ENCODE data around the gene PDE4D.
"Not testable (repeated sequence)": the region's sequence is repeated elsewhere in the genome, so short reads cannot be mapped to it uniquely, and the experiment has no call there.

Gene PDE4D

GRCh38 chr5:59437176-59437575, 456.4 kb downstream of the PDE4D start:
- no peak for DNase-seq (ENCODE audit: low read depth in 2 of 3, low spot score in 2 of 3)

DNA sequence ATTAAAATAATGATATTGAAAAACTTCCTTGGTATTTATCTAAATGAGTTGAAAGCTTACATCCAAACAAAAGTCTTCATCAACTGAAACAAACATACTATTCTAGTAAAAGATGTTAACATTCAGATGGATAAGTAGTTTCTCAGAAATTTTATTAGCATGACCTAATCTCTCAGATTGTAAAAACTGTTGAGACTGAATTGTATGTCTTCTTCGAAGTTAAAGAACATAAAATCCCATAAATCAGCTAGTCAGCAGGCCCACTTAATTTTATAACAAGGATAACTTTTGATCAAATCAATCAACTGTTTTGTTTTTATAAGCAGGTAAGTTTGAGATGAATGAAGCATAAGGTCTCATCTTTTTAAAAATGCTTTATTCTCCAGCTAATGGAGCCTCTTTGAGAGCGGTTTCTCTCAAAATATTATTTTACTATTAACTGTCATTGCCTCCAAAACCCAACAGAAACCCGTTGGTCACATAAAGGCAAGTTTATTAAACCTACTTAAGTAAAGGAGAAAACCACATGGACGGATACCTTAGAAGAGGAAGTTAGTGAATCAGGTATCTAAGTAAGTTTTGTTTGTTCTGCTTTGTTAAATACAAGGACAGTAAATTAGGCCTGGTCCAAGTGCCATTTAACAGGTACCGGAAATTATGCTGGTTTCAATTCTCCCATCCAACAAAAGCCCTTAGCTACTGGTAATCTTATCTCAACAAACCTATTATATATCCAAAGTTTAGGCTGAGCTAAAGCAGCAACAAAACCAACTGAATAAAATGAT, 457.0 kb downstream of the PDE4D start:
- DNase-seq (ENCODE audit: low read depth in 2 of 3, low spot score in 2 of 3) = no peak

- DNase-seq (ENCODE audit: low read depth in 2 of 3, low spot score in 2 of 3) = no peak
Observed at GRCh38 chr5:59433174-59433573, 460.4 kb downstream of the PDE4D start.

DNA sequence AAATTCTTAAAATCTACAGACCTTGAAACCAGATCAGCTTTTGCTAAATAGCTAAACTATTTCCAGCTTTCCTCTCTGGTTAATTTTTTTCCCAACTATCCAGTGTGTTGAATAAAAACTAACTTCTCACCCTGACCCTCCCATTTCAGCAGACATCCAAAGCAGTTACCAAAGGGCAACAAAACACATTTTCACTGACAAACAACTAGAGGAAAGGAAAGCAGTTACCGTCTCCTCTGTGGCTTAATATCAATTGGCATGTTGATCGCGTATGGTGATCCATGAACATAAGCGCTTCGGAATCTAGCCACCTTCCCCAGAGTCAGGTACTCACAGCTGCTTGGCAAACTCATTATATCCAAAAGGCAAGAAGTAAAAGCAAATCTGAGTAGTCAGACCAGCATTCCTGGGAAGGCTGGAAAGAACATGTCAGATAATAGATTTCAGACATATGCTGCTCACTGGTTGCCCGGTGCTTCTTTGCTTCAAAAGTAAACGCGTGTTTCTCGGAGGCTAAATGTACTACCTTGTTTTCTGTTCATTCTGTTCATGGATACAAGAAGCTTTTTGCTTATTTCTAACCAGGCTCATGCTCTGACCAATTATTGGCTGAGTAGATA, 463.4 kb downstream of the PDE4D start:
- no peak for DNase-seq (ENCODE audit: low read depth in 2 of 3, low spot score in 2 of 3)

DNA sequence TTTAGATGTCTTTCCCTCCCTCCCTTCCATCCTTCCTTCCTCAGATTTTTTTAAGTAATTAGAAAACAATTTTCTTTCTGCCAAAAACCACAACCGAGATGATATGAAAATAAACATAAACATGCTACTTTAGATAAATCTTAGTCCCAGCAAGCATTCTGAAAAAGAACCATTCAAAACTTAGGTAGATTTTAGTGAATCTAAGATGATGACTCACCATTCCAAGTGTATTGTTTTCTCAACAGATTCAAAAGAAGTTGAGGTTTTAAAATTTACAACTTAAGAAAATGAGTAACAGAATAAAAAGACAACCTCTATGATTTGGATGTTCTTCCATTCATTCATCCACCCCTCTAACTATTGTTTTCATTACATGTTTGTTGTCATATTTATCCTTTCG, 465.1 kb downstream of the PDE4D start:
- no peak for DNase-seq (ENCODE audit: low read depth in 2 of 3, low spot score in 2 of 3)

DNA sequence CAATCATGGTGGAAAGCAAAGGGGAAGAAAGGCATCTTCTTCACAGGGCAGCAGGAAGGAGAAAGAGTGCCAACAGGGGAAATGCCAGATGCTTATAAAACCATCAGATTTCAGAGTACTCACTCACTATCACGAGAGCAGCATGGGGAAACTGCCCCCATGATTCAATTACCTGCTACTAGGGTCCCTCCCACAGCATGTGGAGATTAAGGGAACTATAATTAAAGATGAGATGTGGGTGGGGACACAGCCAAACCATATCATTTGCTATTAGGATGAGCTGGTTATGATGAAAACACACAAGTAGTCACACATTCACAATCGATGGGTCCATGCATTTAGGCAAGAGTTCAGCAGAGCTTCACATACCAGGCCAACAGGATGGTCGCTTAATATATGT, 469.0 kb downstream of the PDE4D start:
- no peak for DNase-seq (ENCODE audit: low read depth in 2 of 3, low spot score in 2 of 3)

- DNase-seq (ENCODE audit: low read depth in 2 of 3, low spot score in 2 of 3) = no peak
Observed at GRCh38 chr5:59423021-59423420, 470.5 kb downstream of the PDE4D start.

- DNase-seq (ENCODE audit: low read depth in 2 of 3, low spot score in 2 of 3) = no peak
Observed at GRCh38 chr5:59421986-59422941, 471.3 kb downstream of the PDE4D start.

DNA sequence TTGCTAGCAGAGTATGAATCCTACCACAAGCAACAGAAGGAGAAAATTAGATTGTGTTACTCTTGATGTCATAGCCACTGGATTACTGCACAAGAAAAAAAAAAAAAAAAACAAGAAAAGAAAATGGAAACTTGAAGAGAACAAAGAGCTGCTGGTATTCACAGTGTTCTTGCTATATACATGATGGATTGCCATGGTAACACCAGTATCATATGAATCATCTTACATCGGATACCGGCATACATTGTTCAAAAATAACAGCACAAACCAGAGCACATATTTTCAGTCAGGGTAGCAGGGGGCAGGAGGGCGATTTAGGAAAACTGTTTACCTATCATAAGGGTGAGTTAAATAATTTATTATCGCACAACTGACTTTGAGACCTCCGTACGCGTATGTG, 472.9 kb downstream of the PDE4D start:
- DNase-seq (ENCODE audit: low read depth in 2 of 3, low spot score in 2 of 3) = no peak

DNA sequence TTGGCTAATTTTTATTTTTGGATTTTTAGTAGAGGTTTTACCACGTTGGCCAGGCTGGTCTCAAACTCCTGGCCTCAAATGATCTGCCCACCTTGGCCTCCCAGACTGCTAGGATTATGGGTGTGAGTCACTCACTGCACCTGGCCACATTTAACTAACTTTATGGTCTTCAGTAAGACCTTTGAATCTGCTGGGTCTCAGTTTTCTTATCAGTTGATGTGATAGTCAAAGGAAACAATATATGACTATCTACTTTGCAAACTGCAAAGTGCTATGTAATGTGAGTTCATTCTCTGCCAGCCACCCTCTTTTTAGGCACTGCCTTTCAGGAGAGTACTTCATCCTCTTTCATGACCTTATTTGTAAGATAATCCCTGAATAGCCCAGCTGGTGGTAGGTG, 474.7 kb downstream of the PDE4D start:
- DNase-seq (ENCODE audit: low read depth in 2 of 3, low spot score in 2 of 3) = no peak

DNA sequence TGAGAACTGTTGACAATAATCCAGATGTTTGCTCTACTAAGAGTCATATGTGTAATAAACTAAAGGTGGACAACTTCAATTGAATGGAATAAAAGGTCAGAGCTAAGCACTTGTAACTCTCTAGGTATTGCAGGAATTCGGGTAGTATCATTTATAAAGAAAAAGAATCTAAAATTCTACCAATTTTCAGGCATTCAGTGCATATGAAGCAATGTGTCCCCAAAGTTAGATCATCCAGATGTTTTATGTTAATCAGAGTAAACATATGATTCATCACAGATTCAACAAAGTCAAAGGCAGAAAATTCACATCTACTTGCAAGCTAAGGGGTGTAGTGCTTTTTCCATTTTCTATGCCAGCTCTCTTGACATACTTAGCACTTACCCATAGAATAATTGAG, 477.1 kb downstream of the PDE4D start:
- no peak for DNase-seq (ENCODE audit: low read depth in 2 of 3, low spot score in 2 of 3)

GRCh38 chr5:59416026-59416425, 477.5 kb downstream of the PDE4D start:
- no peak for DNase-seq (ENCODE audit: low read depth in 2 of 3, low spot score in 2 of 3)

DNA sequence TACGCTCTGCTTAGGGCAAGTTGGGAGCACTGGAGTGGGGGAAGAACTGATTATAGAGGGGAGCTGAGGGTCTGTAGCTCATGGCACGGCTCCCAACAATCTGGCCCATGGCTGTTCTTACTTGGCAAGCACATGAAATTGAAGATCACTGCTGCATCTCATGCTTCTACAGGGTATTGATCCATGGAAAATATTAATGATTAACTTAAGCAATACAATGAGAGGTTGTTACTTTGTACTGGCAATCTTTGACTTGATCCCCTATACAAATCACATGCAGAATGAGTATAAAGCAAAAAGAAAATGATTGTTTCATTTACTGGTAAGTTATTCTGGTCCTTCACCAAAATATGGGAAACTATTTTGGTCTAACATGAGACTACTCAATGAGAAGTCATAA, 481.1 kb downstream of the PDE4D start:
- no peak for DNase-seq (ENCODE audit: low read depth in 2 of 3, low spot score in 2 of 3)

DNA sequence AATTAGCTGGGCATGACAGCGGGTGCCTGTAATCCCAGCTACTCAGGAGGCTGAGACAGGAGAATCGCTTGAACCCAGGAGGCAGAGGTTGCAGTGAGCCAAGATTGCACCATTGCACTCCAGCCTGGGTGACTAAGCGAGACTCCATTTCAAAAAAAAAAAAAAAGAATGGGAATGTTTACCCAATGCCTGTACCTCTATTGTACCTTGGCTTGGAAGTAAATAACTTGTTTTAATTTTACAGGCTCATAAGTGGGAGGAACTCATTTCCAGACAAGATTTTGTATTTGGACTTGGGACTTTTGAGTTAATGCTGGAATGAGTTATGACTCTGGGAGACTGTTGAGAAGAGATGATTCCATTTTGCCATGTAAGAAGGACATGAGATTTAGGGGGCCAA, 484.5 kb downstream of the PDE4D start:
- DNase-seq (ENCODE audit: low read depth in 2 of 3, low spot score in 2 of 3) = not testable (repeated sequence)

- DNase-seq (ENCODE audit: low read depth in 2 of 3, low spot score in 2 of 3) = no peak
Observed at GRCh38 chr5:59407967-59408366, 485.6 kb downstream of the PDE4D start.

DNA sequence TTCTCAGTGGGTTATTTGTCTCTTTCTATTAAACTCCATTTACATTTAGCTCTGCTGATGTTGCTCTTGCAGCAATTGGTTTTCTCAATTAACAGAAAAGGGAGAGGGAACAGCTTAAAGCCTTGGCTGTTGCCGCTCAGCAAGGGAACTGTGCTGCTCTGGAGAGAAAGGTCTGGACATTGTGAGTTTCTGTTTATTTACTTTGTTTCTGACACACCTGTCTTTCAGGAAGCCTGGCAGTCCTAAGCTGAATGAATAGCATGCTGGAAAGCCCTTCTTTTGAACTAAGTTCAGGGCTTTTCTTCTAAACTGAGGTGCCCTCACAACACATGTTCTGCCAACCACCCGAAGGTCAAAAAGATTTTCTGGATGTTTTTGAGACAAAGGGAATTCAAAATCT, 491.9 kb downstream of the PDE4D start:
- DNase-seq (ENCODE audit: low read depth in 2 of 3, low spot score in 2 of 3) = no peak

DNA sequence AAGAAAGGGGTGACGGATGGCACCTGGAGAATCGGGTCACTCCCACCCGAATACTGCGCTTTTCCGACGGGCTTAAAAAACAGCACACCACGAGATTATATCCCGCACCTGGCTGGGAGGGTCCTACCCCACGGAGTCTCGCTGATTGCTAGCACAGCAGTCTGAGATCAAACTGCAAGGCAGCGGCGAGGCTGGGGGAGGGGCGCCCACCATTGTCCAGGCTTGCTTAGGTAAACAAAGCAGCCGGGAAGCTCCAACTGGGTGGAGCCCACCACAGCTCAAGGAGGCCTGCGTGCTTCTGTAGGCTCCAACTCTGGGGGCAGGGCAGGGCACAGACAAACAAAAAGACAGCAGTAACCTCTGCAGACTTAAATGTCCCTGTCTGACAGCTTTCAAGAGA, 498.6 kb downstream of the PDE4D start:
- DNase-seq (ENCODE audit: low read depth in 2 of 3, low spot score in 2 of 3) = not testable (repeated sequence)

- DNase-seq (ENCODE audit: low read depth in 2 of 3, low spot score in 2 of 3) = no peak
Observed at GRCh38 chr5:59393585-59394420, 499.7 kb downstream of the PDE4D start.

GRCh38 chr5:59391576-59391975, 501.9 kb downstream of the PDE4D start:
- no peak for DNase-seq (ENCODE audit: low read depth in 2 of 3, low spot score in 2 of 3)

GRCh38 chr5:59390989-59391388, 502.5 kb downstream of the PDE4D start:
- DNase-seq (ENCODE audit: low read depth in 2 of 3, low spot score in 2 of 3) = no peak

- no peak for DNase-seq (ENCODE audit: low read depth in 2 of 3, low spot score in 2 of 3)
Observed at GRCh38 chr5:59390074-59390659, 503.4 kb downstream of the PDE4D start.
